ENCODE measurements around the gene SPATA1. TPM values are rescaled to one million over a fixed set of nuclear protein-coding genes. Genes with fewer than 3 reads are reported as not detected.

The SPATA1 gene
- total RNA-seq, 5 donors from 2014 or later (not counting 1 experiment from before 2014, with no cell fraction given) = 0.25 to 3.5 (median 2.3) TPM

DNA sequence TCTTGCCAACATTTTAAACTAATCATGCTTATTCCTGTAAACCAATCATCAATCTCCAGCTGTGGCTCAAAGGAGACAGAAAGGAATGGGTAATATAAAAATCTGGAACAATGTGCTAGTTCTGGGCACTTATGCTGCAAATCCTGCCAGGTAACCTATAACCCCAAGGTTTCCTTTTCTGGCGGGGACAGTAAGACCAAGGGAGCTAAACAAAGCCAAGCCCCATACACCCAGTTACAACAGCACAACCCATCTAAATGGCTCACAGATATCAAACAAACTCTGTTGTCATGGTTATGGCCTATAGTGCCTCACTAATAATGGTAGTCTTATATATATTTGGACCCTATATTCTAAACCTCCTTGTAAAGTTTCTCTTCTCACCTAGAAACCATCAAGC lies 104.9 kb downstream of the SPATA1 start:
- Histone ChIP-seq H3K27me3 (replicated peaks in 1 of 2; ENCODE audit: control insufficient read depth in 2 of 2, extremely low read depth in 1 of 2, insufficient read depth in 2 of 2, low read length in 1 of 2) (no peaks in the 10 kb centered on the region), H3K4me1 (ENCODE audit: control insufficient read depth in 1 of 2, extremely low read depth in 1 of 2, insufficient read depth in 2 of 2, low read length in 2 of 2) (no peaks in the 10 kb centered on the region), H3K9me3 (no peaks in the 10 kb centered on the region), H3K27ac (ENCODE audit: low read length) (no peak overlapping the region), H3K36me3 (ENCODE audit: control insufficient read depth in 2 of 2, extremely low read depth in 1 of 2, insufficient read depth in 1 of 2, low read length in 1 of 2) (no peaks in the 10 kb centered on the region), H3K4me3 (ENCODE audit: control insufficient read depth in 1 of 2, extremely low read depth in 1 of 2, low read length in 1 of 2) (no peak overlapping the region)
- peaks cover 12% of the 10 kb centered on the region for H3K36me3 Mint-ChIP-seq
- no CpG with 5 or more reads among the region's 1 CpG for WGBS (ENCODE audit: insufficient coverage)
- peaks cover 0 to 4% of the 10 kb centered on the region in 2 donors for H3K27me3 Mint-ChIP-seq
- DNase-seq (no peak), ATAC-seq (replicated peaks in 1 of 4) (peak in 1 of 4 experiments; percentile 3)
- H3K27ac Mint-ChIP-seq = peak overlapping the region; percentile 85 to 92
- POLR2A ChIA-PET = interaction anchor here (0.5 to 0.9 kb wide), 4 partner anchors 37 to 467 kb away, joined by 3 to 6 read pairs (median 4); partner anchors contain the start of genes CTBS (in 1 of the 2) and PRKACB (in 1 of the 2)
- H3K9me3 Mint-ChIP-seq = peaks cover 0 to 13% (median 7%) of the 10 kb centered on the region in 3 donors
- CTCF ChIA-PET = interaction anchor here in 1 of 2 donors (0.6 kb wide), 1 partner anchor 467 kb away, joined by 3 read pairs; the partner anchor contains the start of gene PRKACB
- H3K4me1 Mint-ChIP-seq = peaks cover 11 to 24% (median 15%) of the 10 kb centered on the region in 3 donors
- peak overlapping the region in 2 of 3 donors; percentile 39 to 59 for H3K4me3 Mint-ChIP-seq

DNA sequence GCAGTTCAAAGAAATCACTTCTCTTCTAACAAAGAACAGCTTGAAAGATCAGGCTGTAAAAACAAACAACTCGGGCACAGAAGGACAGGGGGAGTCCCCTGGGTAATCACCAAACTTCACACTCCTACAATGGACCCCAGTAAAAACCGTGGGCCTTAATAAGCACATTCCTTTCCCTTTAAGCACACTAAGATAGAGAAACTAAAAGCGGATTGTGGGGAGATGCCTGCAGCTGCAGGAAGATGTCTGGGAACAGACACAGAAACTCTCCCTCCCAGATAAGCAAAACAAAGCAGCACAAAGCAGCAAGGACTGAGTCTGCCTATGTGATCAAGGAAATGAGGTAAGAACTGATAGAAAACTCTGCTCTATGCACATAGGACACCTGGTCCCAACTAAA lies 105.6 kb downstream of the SPATA1 start:
- peak in 12 of 35 experiments; percentile 2 to 48 (median 16) for DNase-seq
- ATAC-seq (replicated peaks in 1 of 4) = peak; percentile 66 to 94 (median 73)
- peak overlapping the region; percentile 19 to 59 (median 39) for H3K4me3 Mint-ChIP-seq

DNA sequence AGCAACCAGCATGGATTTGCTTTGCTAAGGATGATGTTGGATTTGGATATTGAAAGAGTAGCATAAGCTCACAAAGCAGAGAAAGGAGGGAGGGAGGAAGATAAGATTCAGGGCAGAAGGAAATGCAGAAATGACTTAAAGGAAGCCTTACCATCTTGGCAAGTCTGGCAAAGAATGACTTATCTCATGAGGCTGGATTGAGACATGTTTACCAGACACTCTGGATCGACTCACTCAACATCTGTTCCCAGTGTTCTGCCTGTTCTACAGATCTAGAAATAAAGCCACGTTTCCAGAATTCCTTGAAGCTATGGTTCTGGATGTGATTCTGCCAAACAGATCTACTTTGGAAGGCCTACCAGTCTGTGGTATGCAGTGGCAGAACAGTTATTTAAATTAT lies 106.8 kb downstream of the SPATA1 start:
- CTCF ChIA-PET = no interaction called here

More for the DNA sequence above, 105.6 kb downstream of the SPATA1 start:
- no peak overlapping the region for H3K4me3 ChIP-seq (ENCODE audit: control insufficient read depth in 1 of 2, extremely low read depth in 1 of 2, low read length in 1 of 2)
- H3K9me3 ChIP-seq = no peaks in the 10 kb centered on the region
- no peaks in the 10 kb centered on the region for H3K36me3 ChIP-seq (ENCODE audit: control insufficient read depth in 2 of 2, extremely low read depth in 1 of 2, insufficient read depth in 1 of 2, low read length in 1 of 2)
- Mint-ChIP-seq H3K9me3 (peaks cover 0 to 8% (median 0%) of the 10 kb centered on the region in 3 donors), H3K4me1 (peaks cover 11 to 24% (median 15%) of the 10 kb centered on the region in 3 donors), H3K27ac (peak overlapping the region; percentile 85 to 92), H3K27me3 (peaks cover 0 to 4% of the 10 kb centered on the region in 2 donors), H3K36me3 (peaks cover 9% of the 10 kb centered on the region)
- ChIA-PET POLR2A (interaction anchor here (0.5 to 1.1 kb wide), 6 partner anchors 19 to 468 kb away, joined by 3 to 6 read pairs (median 4); partner anchors contain the start of genes CTBS (in 1 of the 2) and PRKACB (in 1 of the 2)), CTCF (interaction anchor here in 1 of 2 donors (0.6 to 0.7 kb wide), 3 partner anchors 468 to 1750 kb away, joined by 3 to 4 read pairs (median 3); partner anchors contain the start of gene PRKACB)
- no CpG with 5 or more reads among the region's 3 CpGs for WGBS (ENCODE audit: insufficient coverage)
- H3K4me1 ChIP-seq (ENCODE audit: control insufficient read depth in 1 of 2, extremely low read depth in 1 of 2, insufficient read depth in 2 of 2, low read length in 2 of 2) = no peaks in the 10 kb centered on the region
- no peaks in the 10 kb centered on the region for H3K27me3 ChIP-seq (replicated peaks in 1 of 2; ENCODE audit: control insufficient read depth in 2 of 2, extremely low read depth in 1 of 2, insufficient read depth in 2 of 2, low read length in 1 of 2)
- no peak overlapping the region for H3K27ac ChIP-seq (ENCODE audit: low read length)

DNA sequence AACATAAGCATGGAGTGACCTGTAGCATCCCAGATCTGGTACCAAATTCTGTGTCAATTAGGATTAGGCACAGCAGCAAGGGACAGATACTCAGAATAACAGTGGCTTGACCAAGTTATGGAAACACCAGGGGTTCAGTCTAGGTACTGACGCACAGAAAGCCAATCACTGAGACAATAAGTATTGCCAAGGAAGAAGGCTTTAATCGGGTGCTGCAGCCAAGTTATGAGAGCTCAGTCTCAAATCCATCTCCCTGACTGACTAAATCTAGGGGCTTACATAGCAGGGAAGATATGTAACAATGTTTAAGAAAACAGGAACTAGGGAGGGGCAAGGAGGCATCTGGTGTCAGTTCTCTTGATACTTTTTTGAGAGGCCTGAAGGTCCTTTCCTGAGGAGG lies 107.7 kb downstream of the SPATA1 start:
- no CpG with 5 or more reads among the region's 2 CpGs for WGBS (ENCODE audit: insufficient coverage)
- DNase-seq (no peak), ATAC-seq (replicated peaks in 1 of 4) (no peak)
- H3K9me3 Mint-ChIP-seq = peaks cover 0 to 8% (median 0%) of the 10 kb centered on the region in 3 donors
- H3K4me3 Mint-ChIP-seq = no peak overlapping the region
- CTCF ChIA-PET = interaction anchor here in 1 of 2 donors (0.8 kb wide), 1 partner anchor 110 kb away, joined by 3 read pairs; no protein-coding TSS in a partner anchor
- H3K4me3 ChIP-seq (ENCODE audit: control insufficient read depth in 1 of 2, extremely low read depth in 1 of 2, low read length in 1 of 2) = no peak overlapping the region
- no peak overlapping the region for H3K27ac Mint-ChIP-seq
- H3K9me3 ChIP-seq = no peaks in the 10 kb centered on the region
- no peaks in the 10 kb centered on the region for H3K36me3 ChIP-seq (ENCODE audit: control insufficient read depth in 2 of 2, extremely low read depth in 1 of 2, insufficient read depth in 1 of 2, low read length in 1 of 2)
- peaks cover 11 to 24% (median 15%) of the 10 kb centered on the region in 3 donors for H3K4me1 Mint-ChIP-seq
- peaks cover 0 to 4% of the 10 kb centered on the region in 2 donors for H3K27me3 Mint-ChIP-seq
- H3K4me1 ChIP-seq (ENCODE audit: control insufficient read depth in 1 of 2, extremely low read depth in 1 of 2, insufficient read depth in 2 of 2, low read length in 2 of 2) = no peaks in the 10 kb centered on the region
- H3K36me3 Mint-ChIP-seq = peaks cover 9% of the 10 kb centered on the region
- no peaks in the 10 kb centered on the region for H3K27me3 ChIP-seq (replicated peaks in 1 of 2; ENCODE audit: control insufficient read depth in 2 of 2, extremely low read depth in 1 of 2, insufficient read depth in 2 of 2, low read length in 1 of 2)
- H3K27ac ChIP-seq (ENCODE audit: low read length) = no peak overlapping the region
- POLR2A ChIA-PET = no interaction called here

More for the DNA sequence above, 106.8 kb downstream of the SPATA1 start:
- Histone ChIP-seq H3K4me3 (ENCODE audit: control insufficient read depth in 1 of 2, extremely low read depth in 1 of 2, low read length in 1 of 2) (no peak overlapping the region), H3K27ac (ENCODE audit: low read length) (no peak overlapping the region), H3K27me3 (replicated peaks in 1 of 2; ENCODE audit: control insufficient read depth in 2 of 2, extremely low read depth in 1 of 2, insufficient read depth in 2 of 2, low read length in 1 of 2) (no peaks in the 10 kb centered on the region), H3K36me3 (ENCODE audit: control insufficient read depth in 2 of 2, extremely low read depth in 1 of 2, insufficient read depth in 1 of 2, low read length in 1 of 2) (no peaks in the 10 kb centered on the region), H3K9me3 (no peaks in the 10 kb centered on the region), H3K4me1 (ENCODE audit: control insufficient read depth in 1 of 2, extremely low read depth in 1 of 2, insufficient read depth in 2 of 2, low read length in 2 of 2) (no peaks in the 10 kb centered on the region)
- H3K36me3 Mint-ChIP-seq = peaks cover 9% of the 10 kb centered on the region
- peaks cover 0 to 4% of the 10 kb centered on the region in 2 donors for H3K27me3 Mint-ChIP-seq
- peaks cover 0 to 8% (median 0%) of the 10 kb centered on the region in 3 donors for H3K9me3 Mint-ChIP-seq
- peak overlapping the region; percentile 14 to 92 for H3K27ac Mint-ChIP-seq
- POLR2A ChIA-PET = interaction anchor here in 1 of 2 donors (1.1 kb wide), 1 partner anchor 40 kb away, joined by 4 read pairs; no protein-coding TSS in a partner anchor
- ATAC-seq (replicated peaks in 1 of 4) (no peak), DNase-seq (no peak)
- WGBS (ENCODE audit: insufficient coverage) = 73% methylated on average over 2 of the region's 2 CpGs
- no peak overlapping the region for H3K4me3 Mint-ChIP-seq
- H3K4me1 Mint-ChIP-seq = peaks cover 11 to 24% (median 15%) of the 10 kb centered on the region in 3 donors

DNA sequence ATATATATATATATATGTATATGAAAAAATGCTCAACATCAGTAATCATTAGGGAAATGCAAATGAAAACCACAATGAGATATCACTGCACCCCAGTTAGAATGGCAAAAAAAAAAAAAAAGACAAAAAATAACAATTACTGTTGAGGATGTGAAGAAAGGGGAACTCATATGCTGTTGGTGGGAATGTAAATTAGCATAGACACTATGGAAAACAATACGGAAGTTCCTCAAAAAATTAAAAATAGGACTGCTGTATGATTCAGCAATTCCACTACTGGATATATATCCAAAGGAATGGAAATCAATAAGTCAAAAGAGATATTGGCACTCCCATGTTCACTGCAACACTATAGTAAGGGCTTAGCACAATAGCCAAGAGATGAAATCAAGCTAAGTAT lies 109.6 kb downstream of the SPATA1 start:
- peaks cover 0 to 3% of the 10 kb centered on the region in 2 experiments for H3K27me3 ChIP-seq (replicated peaks in 1 of 2; ENCODE audit: control insufficient read depth in 2 of 2, extremely low read depth in 1 of 2, insufficient read depth in 2 of 2, low read length in 1 of 2)
- no peaks in the 10 kb centered on the region for H3K36me3 ChIP-seq (ENCODE audit: control insufficient read depth in 2 of 2, extremely low read depth in 1 of 2, insufficient read depth in 1 of 2, low read length in 1 of 2)
- H3K27ac ChIP-seq (ENCODE audit: low read length) = no peak overlapping the region
- H3K4me1 ChIP-seq (ENCODE audit: control insufficient read depth in 1 of 2, extremely low read depth in 1 of 2, insufficient read depth in 2 of 2, low read length in 2 of 2) = peaks cover 0 to 6% of the 10 kb centered on the region in 2 experiments
- ChIA-PET POLR2A (no interaction called here), CTCF (no interaction called here)
- Mint-ChIP-seq H3K4me3 (no peak overlapping the region), H3K9me3 (peaks cover 0 to 8% (median 0%) of the 10 kb centered on the region in 3 donors), H3K36me3 (peaks cover 9% of the 10 kb centered on the region), H3K27me3 (peaks cover 0 to 6% of the 10 kb centered on the region in 2 donors), H3K4me1 (peaks cover 18 to 21% (median 20%) of the 10 kb centered on the region in 3 donors), H3K27ac (no peak overlapping the region)
- H3K9me3 ChIP-seq = no peaks in the 10 kb centered on the region
- no peak overlapping the region for H3K4me3 ChIP-seq (ENCODE audit: control insufficient read depth in 1 of 2, extremely low read depth in 1 of 2, low read length in 1 of 2)
- ATAC-seq (replicated peaks in 1 of 4) (no peak), DNase-seq (no peak)
- WGBS (ENCODE audit: insufficient coverage) = no CpG with 5 or more reads among the region's 1 CpG

Measured in T-cell (primary cell).